ENCODE data around the gene ST8SIA3.

DNA sequence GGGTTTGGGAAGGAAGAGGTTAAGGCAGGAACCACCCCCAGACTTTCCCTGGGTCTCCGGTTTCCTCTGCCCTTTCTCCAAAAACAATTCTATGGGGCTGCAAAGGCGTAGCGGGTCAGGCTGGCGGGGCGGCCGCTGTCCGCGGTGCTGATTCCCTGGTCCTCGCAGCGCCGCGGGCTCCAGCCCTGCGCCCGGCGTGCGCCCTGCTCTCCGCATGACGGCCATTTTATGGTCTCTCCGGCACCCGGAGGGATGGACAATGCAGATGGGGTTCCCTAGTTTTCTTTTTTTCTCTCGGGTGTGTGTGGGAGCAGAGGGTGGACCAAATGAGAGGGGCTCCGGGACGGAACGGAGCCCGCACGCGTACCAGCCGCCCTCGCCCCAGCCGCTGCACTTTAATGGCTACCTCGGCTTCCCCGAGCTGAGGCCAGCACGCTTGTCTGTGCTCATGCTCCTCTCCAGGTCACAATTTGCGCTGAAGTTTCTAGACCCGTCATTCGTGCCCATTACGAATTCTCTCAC, 1.6 kb downstream of the ST8SIA3 start:
- TF ChIP-seq, protein P1, sequence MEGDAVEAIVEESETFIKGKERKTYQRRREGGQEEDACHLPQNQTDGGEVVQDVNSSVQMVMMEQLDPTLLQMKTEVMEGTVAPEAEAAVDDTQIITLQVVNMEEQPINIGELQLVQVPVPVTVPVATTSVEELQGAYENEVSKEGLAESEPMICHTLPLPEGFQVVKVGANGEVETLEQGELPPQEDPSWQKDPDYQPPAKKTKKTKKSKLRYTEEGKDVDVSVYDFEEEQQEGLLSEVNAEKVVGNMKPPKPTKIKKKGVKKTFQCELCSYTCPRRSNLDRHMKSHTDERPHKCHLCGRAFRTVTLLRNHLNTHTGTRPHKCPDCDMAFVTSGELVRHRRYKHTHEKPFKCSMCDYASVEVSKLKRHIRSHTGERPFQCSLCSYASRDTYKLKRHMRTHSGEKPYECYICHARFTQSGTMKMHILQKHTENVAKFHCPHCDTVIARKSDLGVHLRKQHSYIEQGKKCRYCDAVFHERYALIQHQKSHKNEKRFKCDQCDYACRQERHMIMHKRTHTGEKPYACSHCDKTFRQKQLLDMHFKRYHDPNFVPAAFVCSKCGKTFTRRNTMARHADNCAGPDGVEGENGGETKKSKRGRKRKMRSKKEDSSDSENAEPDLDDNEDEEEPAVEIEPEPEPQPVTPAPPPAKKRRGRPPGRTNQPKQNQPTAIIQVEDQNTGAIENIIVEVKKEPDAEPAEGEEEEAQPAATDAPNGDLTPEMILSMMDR (conservative IDR thresholded peaks at IDR 0.05; ENCODE audit: low read length) = no peak
- TF ChIP-seq EZH2phosphoT487 (IDR thresholded peaks at IDR 0.05; ENCODE audit: borderline replicate concordance, low read depth, low read length) = no peak

Measured in OCI-LY7 (cell line).